Measurements from ENCODE around the gene ASS1. TPM values are rescaled to one million over a fixed set of nuclear protein-coding genes. Genes with fewer than 3 reads are reported as not detected.

Gene ASS1
- total RNA-seq, 1 donor = 195 TPM

DNA sequence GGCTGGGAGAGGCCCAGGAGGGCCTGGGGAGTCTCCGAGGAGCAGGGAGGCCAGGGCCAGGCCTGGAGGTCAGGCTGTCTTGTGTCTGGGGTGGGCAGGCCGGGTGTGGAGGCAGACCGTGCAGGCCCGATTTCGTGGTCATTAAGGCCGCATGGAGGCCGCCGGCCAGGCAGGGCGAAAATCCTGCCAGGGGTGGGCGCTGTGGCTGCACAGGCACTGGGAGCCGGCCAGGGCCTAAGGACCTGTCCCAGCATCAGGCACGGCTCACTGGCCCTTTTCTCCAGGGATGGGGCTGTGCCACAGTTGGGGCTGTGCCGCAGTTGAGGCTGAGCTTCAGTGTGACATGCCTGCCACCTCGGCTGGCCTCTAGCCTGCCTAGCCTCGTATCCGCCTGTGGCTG is 35.9 kb downstream of the ASS1 start:
- Histone ChIP-seq H3K36me3 (ENCODE audit: insufficient read depth, low read length) (peaks cover 21% of the 10 kb centered on the region), H3K79me2 (ENCODE audit: insufficient read depth, low read length) (no peaks in the 10 kb centered on the region), H4K20me1 (ENCODE audit: insufficient read depth, low read length) (peaks cover 2% of the 10 kb centered on the region), H3K4me1 (ENCODE audit: insufficient read depth, low read length) (no peaks in the 10 kb centered on the region), H3K4me2 (ENCODE audit: insufficient read depth, low read length) (no peak overlapping the region), H3K9me3 (ENCODE audit: low read depth, low read length) (no peaks in the 10 kb centered on the region), H3K4me3 (ENCODE audit: insufficient read depth, low read length) (no peak overlapping the region), H3K27ac (ENCODE audit: low read depth, low read length) (no peak overlapping the region), H3K27me3 (ENCODE audit: insufficient read depth, low read length) (no peaks in the 10 kb centered on the region), H2AFZ (ENCODE audit: low read length) (no peak overlapping the region)
- no peak for DNase-seq (ENCODE audit: insufficient read length, low spot score, missing footprints)
- TF ChIP-seq, protein P1, sequence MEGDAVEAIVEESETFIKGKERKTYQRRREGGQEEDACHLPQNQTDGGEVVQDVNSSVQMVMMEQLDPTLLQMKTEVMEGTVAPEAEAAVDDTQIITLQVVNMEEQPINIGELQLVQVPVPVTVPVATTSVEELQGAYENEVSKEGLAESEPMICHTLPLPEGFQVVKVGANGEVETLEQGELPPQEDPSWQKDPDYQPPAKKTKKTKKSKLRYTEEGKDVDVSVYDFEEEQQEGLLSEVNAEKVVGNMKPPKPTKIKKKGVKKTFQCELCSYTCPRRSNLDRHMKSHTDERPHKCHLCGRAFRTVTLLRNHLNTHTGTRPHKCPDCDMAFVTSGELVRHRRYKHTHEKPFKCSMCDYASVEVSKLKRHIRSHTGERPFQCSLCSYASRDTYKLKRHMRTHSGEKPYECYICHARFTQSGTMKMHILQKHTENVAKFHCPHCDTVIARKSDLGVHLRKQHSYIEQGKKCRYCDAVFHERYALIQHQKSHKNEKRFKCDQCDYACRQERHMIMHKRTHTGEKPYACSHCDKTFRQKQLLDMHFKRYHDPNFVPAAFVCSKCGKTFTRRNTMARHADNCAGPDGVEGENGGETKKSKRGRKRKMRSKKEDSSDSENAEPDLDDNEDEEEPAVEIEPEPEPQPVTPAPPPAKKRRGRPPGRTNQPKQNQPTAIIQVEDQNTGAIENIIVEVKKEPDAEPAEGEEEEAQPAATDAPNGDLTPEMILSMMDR (IDR thresholded peaks at IDR 0.05; ENCODE audit: extremely low read depth, low read depth, low read length) = no peak

DNA sequence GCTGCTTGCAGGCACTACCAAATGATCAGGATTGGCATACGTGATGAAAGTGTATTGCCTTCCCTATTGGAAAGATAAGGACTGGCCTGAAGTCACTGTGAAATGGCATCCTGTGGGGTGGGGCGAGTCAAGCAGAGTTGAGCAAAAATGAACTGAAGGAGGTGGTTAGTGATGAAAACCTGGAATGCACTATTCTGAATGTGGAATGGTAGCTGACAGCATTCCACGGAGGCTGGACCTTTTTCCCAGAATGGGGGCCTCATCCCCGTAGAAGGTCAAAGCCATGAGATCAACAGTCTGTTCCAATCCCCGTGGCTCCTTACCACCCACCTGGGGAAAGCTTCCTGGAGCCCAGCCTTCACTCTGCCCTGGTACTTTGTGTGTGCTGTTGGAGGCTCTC is 37.7 kb downstream of the ASS1 start:
- Histone ChIP-seq H3K79me2 (ENCODE audit: insufficient read depth, low read length) (no peaks in the 10 kb centered on the region), H3K4me3 (ENCODE audit: insufficient read depth, low read length) (no peak overlapping the region), H3K9me3 (ENCODE audit: low read depth, low read length) (no peaks in the 10 kb centered on the region), H3K27me3 (ENCODE audit: insufficient read depth, low read length) (no peaks in the 10 kb centered on the region), H3K4me1 (ENCODE audit: insufficient read depth, low read length) (no peaks in the 10 kb centered on the region), H2AFZ (ENCODE audit: low read length) (no peak overlapping the region), H3K36me3 (ENCODE audit: insufficient read depth, low read length) (peaks cover 22% of the 10 kb centered on the region), H3K27ac (ENCODE audit: low read depth, low read length) (no peak overlapping the region), H3K4me2 (ENCODE audit: insufficient read depth, low read length) (no peak overlapping the region), H4K20me1 (ENCODE audit: insufficient read depth, low read length) (peaks cover 2% of the 10 kb centered on the region)
- no peak for DNase-seq (ENCODE audit: insufficient read length, low spot score, missing footprints)
- TF ChIP-seq, protein P1 (IDR thresholded peaks at IDR 0.05; ENCODE audit: extremely low read depth, low read depth, low read length) = no peak

DNA sequence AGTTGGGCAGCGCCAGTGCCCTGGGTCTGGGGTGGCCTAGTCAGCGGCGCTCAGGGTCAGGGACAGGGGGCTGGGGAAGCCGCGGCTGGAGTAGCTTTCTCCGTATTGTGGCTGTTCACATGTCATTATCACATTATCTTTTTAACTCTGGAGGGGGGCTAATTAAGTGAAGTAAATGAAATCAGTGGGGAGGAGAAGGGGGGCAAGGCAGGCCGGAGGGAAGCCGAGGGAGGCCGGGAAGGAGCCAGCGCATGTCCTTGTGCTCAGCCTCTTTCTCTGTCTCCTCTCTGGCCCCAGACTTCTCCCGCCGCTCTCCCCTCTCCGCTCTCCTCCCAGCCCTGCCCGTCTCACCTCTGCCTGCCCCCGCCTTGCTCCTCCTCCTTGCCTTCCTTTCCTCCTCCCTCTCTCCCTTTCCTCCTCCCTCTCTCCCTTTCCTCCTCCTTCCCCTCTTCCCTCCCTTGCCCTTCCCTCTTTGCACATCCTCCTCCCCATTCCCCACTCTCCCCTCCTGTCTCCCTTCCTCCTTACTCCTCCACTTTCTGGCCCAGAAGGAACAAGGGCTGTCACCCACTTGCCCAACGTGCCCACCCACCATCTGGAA is 38.7 kb downstream of the ASS1 start:
- H3K4me1 ChIP-seq (ENCODE audit: insufficient read depth, low read length) = no peaks in the 10 kb centered on the region
- no peaks in the 10 kb centered on the region for H3K9me3 ChIP-seq (ENCODE audit: low read depth, low read length)
- H3K27ac ChIP-seq (ENCODE audit: low read depth, low read length) = no peak overlapping the region
- H3K36me3 ChIP-seq (ENCODE audit: insufficient read depth, low read length) = peaks cover 22% of the 10 kb centered on the region
- H4K20me1 ChIP-seq (ENCODE audit: insufficient read depth, low read length) = peaks cover 2% of the 10 kb centered on the region
- no peaks in the 10 kb centered on the region for H3K79me2 ChIP-seq (ENCODE audit: insufficient read depth, low read length)
- H3K27me3 ChIP-seq (ENCODE audit: insufficient read depth, low read length) = no peaks in the 10 kb centered on the region
- DNase-seq (ENCODE audit: insufficient read length, low spot score, missing footprints) = no peak
- H2AFZ ChIP-seq (ENCODE audit: low read length) = no peak overlapping the region
- no peak overlapping the region for H3K4me3 ChIP-seq (ENCODE audit: insufficient read depth, low read length)
- TF ChIP-seq, protein P1 (IDR thresholded peaks at IDR 0.05; ENCODE audit: extremely low read depth, low read depth, low read length) = no peak
- no peak overlapping the region for H3K4me2 ChIP-seq (ENCODE audit: insufficient read depth, low read length)

DNA sequence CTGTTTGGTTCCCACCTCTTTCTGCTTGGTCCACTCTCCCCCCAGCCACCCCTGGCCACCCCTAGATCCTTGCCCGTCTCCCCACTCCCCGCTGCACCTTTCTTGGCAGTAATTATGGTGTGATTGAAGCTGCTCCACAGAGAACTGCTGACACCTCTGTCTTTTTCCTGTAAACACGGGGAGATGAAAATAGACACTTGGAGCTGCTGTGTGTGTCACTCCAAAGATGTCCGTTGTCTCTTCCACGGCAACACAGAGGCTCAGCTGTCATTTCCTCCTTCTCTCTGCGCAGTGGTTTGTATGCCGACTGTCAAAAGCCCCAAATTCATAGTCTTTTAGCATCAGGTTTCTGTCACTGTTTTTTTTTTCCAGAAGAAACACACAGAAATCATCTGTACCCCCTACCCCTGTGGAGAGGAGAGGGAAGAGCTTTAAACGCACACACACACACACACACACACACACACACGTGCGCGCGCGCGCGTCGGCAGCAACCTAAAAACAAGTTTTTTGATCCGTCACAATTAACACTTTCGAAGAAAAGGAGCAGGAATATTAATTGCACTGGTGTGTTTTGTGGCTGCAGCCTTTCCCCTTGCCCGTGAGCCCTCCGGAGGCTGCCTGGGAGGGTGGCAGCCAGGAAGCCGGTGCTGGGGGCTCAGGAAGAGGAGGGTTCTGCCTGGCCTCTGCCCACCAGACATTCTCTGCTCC is 39.8 kb downstream of the ASS1 start:
- Histone ChIP-seq H2AFZ (ENCODE audit: low read length) (no peak overlapping the region), H3K36me3 (ENCODE audit: insufficient read depth, low read length) (peaks cover 24% of the 10 kb centered on the region), H3K27ac (ENCODE audit: low read depth, low read length) (no peak overlapping the region), H3K4me3 (ENCODE audit: insufficient read depth, low read length) (no peak overlapping the region), H3K79me2 (ENCODE audit: insufficient read depth, low read length) (no peaks in the 10 kb centered on the region), H3K4me1 (ENCODE audit: insufficient read depth, low read length) (no peaks in the 10 kb centered on the region), H4K20me1 (ENCODE audit: insufficient read depth, low read length) (peaks cover 2% of the 10 kb centered on the region), H3K27me3 (ENCODE audit: insufficient read depth, low read length) (no peaks in the 10 kb centered on the region), H3K9me3 (ENCODE audit: low read depth, low read length) (no peaks in the 10 kb centered on the region), H3K4me2 (ENCODE audit: insufficient read depth, low read length) (no peak overlapping the region)
- TF ChIP-seq, protein P1 (IDR thresholded peaks at IDR 0.05; ENCODE audit: extremely low read depth, low read depth, low read length) = no peak
- DNase-seq (ENCODE audit: insufficient read length, low spot score, missing footprints) = no peak

Data from osteoblast (primary cell).